Endodermal cell (in vitro differentiated cells): Measurements from ENCODE around the gene SLC17A3. TPM values are rescaled to one million over a fixed set of nuclear protein-coding genes. Genes with fewer than 3 reads are reported as not detected.

Experiments
- DNase-seq: peaks from one replicate; pipeline ENCODE4 v3.0.0-alpha.2; 2017
- H3K27ac ChIP-seq: 2 replicates; pipeline ENCODE4 v1.5.1; 2013; ENCODE audit warnings: mild to moderate bottlenecking, low read depth, low read length, moderate library complexity
- H3K27me3 ChIP-seq: 2 replicates; pipeline ENCODE4 v1.6.1; 2013; ENCODE audit warnings: mild to moderate bottlenecking, low read length, moderate library complexity; ENCODE audit not compliant: insufficient read depth, control insufficient read depth, poor library complexity, severe bottlenecking
- H3K36me3 ChIP-seq: 2 replicates; pipeline ENCODE4 v1.7.0; 2013; ENCODE audit warnings: mild to moderate bottlenecking, low read length, moderate library complexity; ENCODE audit not compliant: control insufficient read depth, insufficient read depth
- H3K4me1 ChIP-seq: one replicate; pipeline ENCODE4 v1.7.0; 2013; ENCODE audit warnings: low read length; ENCODE audit not compliant: control insufficient read depth, insufficient read depth
- H3K4me3 ChIP-seq: 2 replicates; pipeline ENCODE4 v1.5.1; 2013; ENCODE audit warnings: mild to moderate bottlenecking, low read length, moderate library complexity
- H3K9ac ChIP-seq: 2 replicates; pipeline ENCODE4 v1.6.1; 2013; ENCODE audit warnings: mild to moderate bottlenecking, low read length, moderate library complexity; ENCODE audit not compliant: poor library complexity, severe bottlenecking; ENCODE audit errors: extremely low read depth
- H3K9me3 ChIP-seq: 2 replicates; pipeline ENCODE4 v1.6.1; 2013; ENCODE audit warnings: mild to moderate bottlenecking, low read length, moderate library complexity; ENCODE audit not compliant: control insufficient read depth
- H3K27ac Mint-ChIP-seq: 2 replicates; pipeline ENCODE4 v1.8.0; 2020; ENCODE audit warnings: mixed read lengths
- H3K27me3 Mint-ChIP-seq: 2 replicates; pipeline ENCODE4 v1.8.0; 2021; ENCODE audit warnings: mild to moderate bottlenecking, mixed read lengths; ENCODE audit not compliant: insufficient read depth
- H3K36me3 Mint-ChIP-seq: 2 replicates; pipeline ENCODE4 v1.8.0; 2020; ENCODE audit warnings: low read depth, mixed read lengths
- H3K4me1 Mint-ChIP-seq: 2 replicates; pipeline ENCODE4 v1.8.0; 2020; ENCODE audit warnings: mixed read lengths
- H3K4me3 Mint-ChIP-seq: 2 replicates; pipeline ENCODE4 v1.8.0; 2020; ENCODE audit warnings: mild to moderate bottlenecking, moderate library complexity, mixed read lengths
- H3K9me3 Mint-ChIP-seq: 2 replicates; pipeline ENCODE4 v1.8.0; 2020; ENCODE audit warnings: mild to moderate bottlenecking, mixed read lengths
- WGBS, 2 experiments: methylation state at CpG; one replicate each; pipeline versions ENCODE4 v1.1.5 to v1.1.7; 2013; ENCODE audit warnings: missing lambda C conversion rate in 2 of 2, mixed read lengths in 1 of 2; ENCODE audit not compliant: insufficient coverage in 1 of 2, insufficient read length in 1 of 2; 5-methylcytosine and 5-hydroxymethylcytosine counted together
- total RNA-seq, 2 donors: library from RNA; stranded (reverse); fragmentation: NEBNext Ultra II Directional in 1 of 2; extraction: Animal tissue kit (Norgen Biotek cat#: 25700) in 1 of 2; gene quantifications; 2 replicates in 1 of 2; 3 replicates in 1 of 2; pipeline ENCODE4 v1.2.1, GENCODE V29; 2021
- TF ChIP-seq, protein P1 (sequence below): fragments of 200-600 bp; sonication (generic); conservative IDR thresholded peaks from 2 replicates; pipeline ENCODE4 v1.5.0; 2021; ENCODE audit warnings: antibody characterized with exemption, mild to moderate bottlenecking

Gene SLC17A3
- total RNA-seq, 2 donors from 2014 or later = not detected

GRCh38 chr6:25844518-25844917 lies 29.5 kb downstream of the SLC17A3 start:
- WGBS, 2 experiments = 88 to 93% methylated on average over 2 of the region's 2 CpGs
- no peaks in the 10 kb centered on the region for H3K36me3 Mint-ChIP-seq
- no peak overlapping the region for H3K27ac Mint-ChIP-seq
- TF ChIP-seq, protein P1, sequence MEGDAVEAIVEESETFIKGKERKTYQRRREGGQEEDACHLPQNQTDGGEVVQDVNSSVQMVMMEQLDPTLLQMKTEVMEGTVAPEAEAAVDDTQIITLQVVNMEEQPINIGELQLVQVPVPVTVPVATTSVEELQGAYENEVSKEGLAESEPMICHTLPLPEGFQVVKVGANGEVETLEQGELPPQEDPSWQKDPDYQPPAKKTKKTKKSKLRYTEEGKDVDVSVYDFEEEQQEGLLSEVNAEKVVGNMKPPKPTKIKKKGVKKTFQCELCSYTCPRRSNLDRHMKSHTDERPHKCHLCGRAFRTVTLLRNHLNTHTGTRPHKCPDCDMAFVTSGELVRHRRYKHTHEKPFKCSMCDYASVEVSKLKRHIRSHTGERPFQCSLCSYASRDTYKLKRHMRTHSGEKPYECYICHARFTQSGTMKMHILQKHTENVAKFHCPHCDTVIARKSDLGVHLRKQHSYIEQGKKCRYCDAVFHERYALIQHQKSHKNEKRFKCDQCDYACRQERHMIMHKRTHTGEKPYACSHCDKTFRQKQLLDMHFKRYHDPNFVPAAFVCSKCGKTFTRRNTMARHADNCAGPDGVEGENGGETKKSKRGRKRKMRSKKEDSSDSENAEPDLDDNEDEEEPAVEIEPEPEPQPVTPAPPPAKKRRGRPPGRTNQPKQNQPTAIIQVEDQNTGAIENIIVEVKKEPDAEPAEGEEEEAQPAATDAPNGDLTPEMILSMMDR = no peak
- Histone ChIP-seq H3K27me3 (no peaks in the 10 kb centered on the region), H3K27ac (no peak overlapping the region), H3K36me3 (no peaks in the 10 kb centered on the region), H3K4me1 (no peaks in the 10 kb centered on the region), H3K4me3 (no peak overlapping the region), H3K9ac (no peak overlapping the region), H3K9me3 (no peaks in the 10 kb centered on the region)
- H3K4me1 Mint-ChIP-seq = no peaks in the 10 kb centered on the region
- no peaks in the 10 kb centered on the region for H3K9me3 Mint-ChIP-seq
- no peak for DNase-seq
- H3K27me3 Mint-ChIP-seq = no peaks in the 10 kb centered on the region
- no peak overlapping the region for H3K4me3 Mint-ChIP-seq

DNA sequence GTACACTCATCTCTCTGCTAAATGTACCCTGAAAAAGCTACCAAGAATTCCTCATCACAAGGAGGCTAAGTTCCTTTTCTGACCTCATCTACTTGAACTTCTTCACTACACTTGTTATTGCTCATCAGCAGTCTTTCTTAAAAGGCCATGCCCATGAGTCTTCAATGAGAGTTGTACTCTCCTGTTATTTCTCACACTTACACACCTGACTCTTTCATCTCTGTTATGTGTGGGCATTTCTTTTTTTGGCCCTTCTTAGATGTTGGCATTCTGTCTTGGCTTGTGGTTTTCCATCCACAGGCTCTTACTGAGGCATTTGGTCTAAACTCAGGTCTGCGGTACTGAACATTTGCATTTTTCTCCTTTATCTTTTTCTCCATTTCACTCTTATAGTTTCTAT lies 31.5 kb downstream of the SLC17A3 start:
- H3K9me3 ChIP-seq = no peaks in the 10 kb centered on the region
- H3K27me3 ChIP-seq = no peaks in the 10 kb centered on the region
- TF ChIP-seq, protein P1 = no peak
- H3K4me3 Mint-ChIP-seq = no peak overlapping the region
- no peaks in the 10 kb centered on the region for H3K4me1 ChIP-seq
- no peak overlapping the region for H3K4me3 ChIP-seq
- H3K4me1 Mint-ChIP-seq = peaks cover 4% of the 10 kb centered on the region
- no peaks in the 10 kb centered on the region for H3K36me3 Mint-ChIP-seq
- H3K27me3 Mint-ChIP-seq = no peaks in the 10 kb centered on the region
- no peaks in the 10 kb centered on the region for H3K36me3 ChIP-seq
- H3K9me3 Mint-ChIP-seq = no peaks in the 10 kb centered on the region
- no peak overlapping the region for H3K9ac ChIP-seq
- no peak for DNase-seq
- WGBS, 2 experiments = 100% methylated on average over 1 of the region's 1 CpG; no CpG with 5 or more reads in 1 of the 2 experiments
- H3K27ac Mint-ChIP-seq = no peak overlapping the region
- no peak overlapping the region for H3K27ac ChIP-seq

DNA sequence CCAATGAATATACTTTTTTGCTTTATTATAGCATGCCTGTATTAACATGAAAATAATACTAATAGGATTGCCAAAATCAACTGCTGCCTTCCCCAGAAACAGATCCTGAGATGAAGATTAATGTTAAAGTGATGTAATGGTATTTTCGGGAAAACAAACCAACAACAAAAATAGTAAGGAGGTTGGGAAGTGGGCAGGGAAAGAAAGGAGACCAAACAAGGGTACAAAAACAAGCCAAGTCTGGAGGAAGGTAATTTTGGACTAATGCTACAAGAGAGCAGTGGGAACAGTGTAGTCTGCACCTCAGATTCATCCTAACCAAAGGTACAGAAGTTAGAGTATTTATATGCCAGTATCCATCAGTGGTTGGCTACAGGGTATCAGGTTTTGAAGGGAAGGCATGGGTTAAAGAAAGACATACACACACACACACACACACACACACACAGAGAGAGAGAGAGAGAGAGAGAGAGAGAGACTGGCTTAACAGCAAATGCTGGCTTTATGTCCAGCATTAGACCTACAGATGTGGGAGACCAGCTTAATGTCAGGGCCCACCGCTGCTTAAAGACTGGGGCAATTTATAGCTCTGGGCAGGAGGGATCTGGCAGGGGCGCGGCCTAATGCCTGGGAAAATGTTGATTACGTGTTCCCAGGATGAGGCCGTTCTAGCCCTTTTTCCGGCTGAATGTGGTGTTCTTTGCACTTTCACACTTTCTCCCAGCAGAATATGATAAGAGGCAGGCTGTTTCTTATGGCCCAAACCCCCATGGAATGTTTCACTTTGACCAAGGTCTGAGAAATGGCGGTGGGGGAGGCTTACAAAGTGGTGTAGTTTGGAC lies 38.4 kb downstream of the SLC17A3 start:
- H3K4me3 Mint-ChIP-seq = no peak overlapping the region
- WGBS, 2 experiments = 94 to 98% methylated on average over 6 to 8 of the region's 8 CpGs
- H3K27ac Mint-ChIP-seq = no peak overlapping the region

More for the DNA sequence above, 38.4 kb downstream of the SLC17A3 start:
- H3K9me3 Mint-ChIP-seq = no peaks in the 10 kb centered on the region
- Histone ChIP-seq H3K27me3 (no peaks in the 10 kb centered on the region), H3K9ac (no peak overlapping the region), H3K4me1 (no peaks in the 10 kb centered on the region), H3K9me3 (no peaks in the 10 kb centered on the region), H3K36me3 (no peaks in the 10 kb centered on the region), H3K4me3 (no peak overlapping the region), H3K27ac (no peak overlapping the region)
- TF ChIP-seq, protein P1 = no peak
- DNase-seq = peak; percentile 65
- H3K27me3 Mint-ChIP-seq = no peaks in the 10 kb centered on the region
- peaks cover 6% of the 10 kb centered on the region for H3K4me1 Mint-ChIP-seq
- no peaks in the 10 kb centered on the region for H3K36me3 Mint-ChIP-seq
